IMR-90 (cell line): ENCODE data around the gene NPTX2. TPM values are rescaled to one million over a fixed set of nuclear protein-coding genes. Genes with fewer than 3 reads are reported as not detected.

Experiments
- ATAC-seq: fragments of 200-7000 bp; cut with Tn5 transposase; 2 replicates; pipeline ENCODE4 v1.9.1; 2020; ENCODE audit warnings: low read depth, mild to moderate bottlenecking, moderate library complexity
- BruUV-seq: library from RNA; stranded (reverse); fragments of 400-500 nt; replicated peaks from 2 replicates; lab custom pipeline; 2021; lab: Mats Ljungman, UMichigan
- CTCF ChIA-PET: fragments of 300-600 bp; formaldehyde crosslinking; extraction: SDS; loops from one replicate; lab custom pipeline; 2021; ENCODE audit warnings: antibody characterized with exemption; lab: Yijun Ruan, JAX
- POLR2A ChIA-PET: fragments of 300-600 bp; sonication (Branson Sonifier 250); formaldehyde crosslinking; loops from one replicate; lab custom pipeline; 2022; ENCODE audit warnings: antibody characterized with exemption; ENCODE audit not compliant: unreplicated experiment; lab: Charles Lee
- DNase-seq: peaks from one replicate; pipeline ENCODE4 v3.0.0; 2013
- H2AFZ ChIP-seq: replicated peaks from 2 replicates; pipeline ENCODE3; 2013; ENCODE audit warnings: low read length, mild to moderate bottlenecking; ENCODE audit not compliant: poor library complexity
- H2AK5ac ChIP-seq: 2 replicates; pipeline ENCODE4 v1.6.1; 2013; ENCODE audit warnings: low read depth, low read length, inconsistent platforms
- H2AK9ac ChIP-seq: replicated peaks from 2 replicates; pipeline ENCODE3; 2013; ENCODE audit warnings: mild to moderate bottlenecking, low read depth, low read length, moderate library complexity; ENCODE audit not compliant: poor library complexity
- H2BK120ac ChIP-seq: 2 replicates; pipeline ENCODE4 v1.6.1; 2013; ENCODE audit warnings: low read depth, low read length, inconsistent platforms
- H2BK15ac ChIP-seq: 3 replicates; pipeline ENCODE4 v1.6.1; 2013; ENCODE audit warnings: low read depth, low read length, inconsistent platforms
- H2BK20ac ChIP-seq: 2 replicates; pipeline ENCODE4 v1.6.1; 2013; ENCODE audit warnings: low read depth, mild to moderate bottlenecking, inconsistent platforms, low read length, moderate library complexity
- H2BK5ac ChIP-seq: 2 replicates; pipeline ENCODE4 v1.6.1; 2013; ENCODE audit warnings: mild to moderate bottlenecking, low read depth, low read length, inconsistent platforms; ENCODE audit not compliant: poor library complexity, severe bottlenecking
- H3K14ac ChIP-seq: replicated peaks from 2 replicates; pipeline ENCODE4 v1.6.1; 2013; ENCODE audit warnings: low read depth, low read length, inconsistent platforms
- H3K18ac ChIP-seq: 2 replicates; pipeline ENCODE4 v1.6.1; 2013; ENCODE audit warnings: low read depth, low read length, control low read depth
- H3K23ac ChIP-seq: 2 replicates; pipeline ENCODE4 v1.6.1; 2013; ENCODE audit warnings: low read depth, low read length, inconsistent platforms
- H3K27ac ChIP-seq: 2 replicates; pipeline ENCODE4 v1.5.1; 2013; ENCODE audit warnings: mild to moderate bottlenecking, control low read depth, low read length; ENCODE audit not compliant: insufficient read depth
- H3K27me3 ChIP-seq: 2 replicates; pipeline ENCODE4 v1.6.1; 2013; ENCODE audit warnings: low read length; ENCODE audit not compliant: control insufficient read depth, insufficient read depth
- H3K36me3 ChIP-seq: 2 replicates; pipeline ENCODE4 v1.6.1; 2013; ENCODE audit warnings: low read length, mixed read lengths; ENCODE audit not compliant: control insufficient read depth, insufficient read depth
- H3K4ac ChIP-seq: 2 replicates; pipeline ENCODE4 v1.6.1; 2013; ENCODE audit warnings: low read depth, low read length, inconsistent platforms
- H3K4me1 ChIP-seq: 2 replicates; pipeline ENCODE4 v1.6.1; 2013; ENCODE audit warnings: low read length, mixed read lengths; ENCODE audit not compliant: control insufficient read depth, insufficient read depth
- H3K4me2 ChIP-seq: 2 replicates; pipeline ENCODE4 v1.6.1; 2013; ENCODE audit warnings: low read depth, mild to moderate bottlenecking, control low read depth, low read length, moderate library complexity
- H3K4me3 ChIP-seq: 2 replicates; pipeline ENCODE4 v1.5.1; 2013; ENCODE audit warnings: low read depth, mild to moderate bottlenecking, control low read depth, low read length, moderate library complexity; ENCODE audit not compliant: insufficient read depth
- H3K56ac ChIP-seq: 2 replicates; pipeline ENCODE4 v1.6.1; 2013; ENCODE audit warnings: low read length, inconsistent platforms; ENCODE audit not compliant: insufficient read depth; ENCODE audit errors: extremely low read depth
- H3K79me1 ChIP-seq, 2 experiments: 2 replicates each; pipeline ENCODE4 v1.6.1; 2013; ENCODE audit warnings: low read length in 2 of 2, inconsistent platforms in 1 of 2, low read depth in 1 of 2
- H3K9ac ChIP-seq: 2 replicates; pipeline ENCODE4 v1.6.1; 2013; ENCODE audit warnings: low read depth, low read length, control low read depth
- H3K9me1 ChIP-seq: 2 replicates; pipeline ENCODE4 v1.6.1; 2013; ENCODE audit warnings: low read length, inconsistent platforms; ENCODE audit not compliant: insufficient read depth
- H3K9me3 ChIP-seq: 2 replicates; pipeline ENCODE4 v1.6.1; 2013; ENCODE audit warnings: low read length; ENCODE audit not compliant: control insufficient read depth, insufficient read depth
- H4K20me1 ChIP-seq: 2 replicates; pipeline ENCODE4 v1.6.1; 2013; ENCODE audit warnings: low read length, inconsistent platforms; ENCODE audit not compliant: insufficient read depth
- H4K5ac ChIP-seq: 2 replicates; pipeline ENCODE4 v1.6.1; 2013; ENCODE audit warnings: mild to moderate bottlenecking, low read depth, low read length, control low read depth
- H4K8ac ChIP-seq, 2 experiments: 2 replicates each; pipeline ENCODE4 v1.6.1; 2013; ENCODE audit warnings: low read depth in 2 of 2, low read length in 2 of 2, control low read depth in 1 of 2, inconsistent platforms in 1 of 2
- H4K91ac ChIP-seq: 2 replicates; pipeline ENCODE4 v1.6.1; 2013; ENCODE audit warnings: low read depth, low read length, inconsistent platforms; ENCODE audit not compliant: insufficient read depth
- NFE2L2 ChIP-seq: fragments of 150-350 bp; IDR thresholded peaks from 2 replicates; pipeline ENCODE4 v1.6.1; 2016; ENCODE audit warnings: low read depth, mild to moderate bottlenecking, low read length
- RAD21 ChIP-seq: IDR thresholded peaks from 2 replicates; pipeline ENCODE4 v1.6.1; 2012; ENCODE audit warnings: low read length, improper control_type of control experiment
- WGBS, 2 experiments: methylation state at CpG; one replicate each; pipeline versions ENCODE4 v1.1.5 to v1.1.7; 2013; ENCODE audit warnings: missing lambda C conversion rate in 2 of 2; ENCODE audit not compliant: insufficient read length in 1 of 2; ENCODE audit errors: extremely low coverage in 2 of 2; 5-methylcytosine and 5-hydroxymethylcytosine counted together
- dilution Hi-C: fragments of 300-500 bp; cut with HindIII; formaldehyde crosslinking; loops from one replicate; pipeline ENCODE4 v1.14.3; 2018; ENCODE audit warnings: low sequenced_read_pairs; ENCODE audit not compliant: unreplicated experiment
- in situ Hi-C: fragments of 300-500 bp; cut with MboI; formaldehyde crosslinking; loops from 3 replicates; pipeline ENCODE4 v1.14.3; 2019; ENCODE audit warnings: low sequenced_read_pairs, inconsistent platforms, mixed read lengths
- intact Hi-C: fragments of 100-400 bp; cut with micrococcal nuclease; formaldehyde crosslinking; loops from 2 replicates; pipeline ENCODE4 v1.10.0; 2022
- polyA plus RNA-seq, 3 experiments: library from polyadenylated mRNA; depleted of rRNA; stranded (reverse); fragments of >200 nt; gene quantifications; 2 replicates each; pipeline ENCODE4 v1.2.3, GENCODE V29; 2012; ENCODE audit warnings: low replicate concordance in 1 of 3
- total RNA-seq: library from RNA; depleted of rRNA; stranded (reverse); fragments of >200 nt; gene quantifications from 2 replicates; pipeline ENCODE4 v1.2.3, GENCODE V29; 2012

The NPTX2 gene
- total and polyA plus RNA-seq, 2 of the 4 experiments (the other 2 are of a cell fraction), result under 0.01 to 0.03 TPM

GRCh38 chr7:98624846-98625420 lies 7.8 kb downstream of the NPTX2 start:
- POLR2A ChIA-PET, result no interaction called here
- H3K4ac ChIP-seq, result no peak overlapping the region
- no peak overlapping the region for H4K8ac ChIP-seq
- no peak overlapping the region for H4K91ac ChIP-seq
- no peak overlapping the region for H2AFZ ChIP-seq
- H3K56ac ChIP-seq, result no peak overlapping the region
- TF ChIP-seq NFE2L2, result no peak
- no peak for TF ChIP-seq RAD21
- H3K9me3 ChIP-seq, result peaks cover 24% of the 10 kb centered on the region
- H3K4me2 ChIP-seq, result no peak overlapping the region
- no peaks in the 10 kb centered on the region for H3K27me3 ChIP-seq
- H2AK9ac ChIP-seq, result no peak overlapping the region
- no peak overlapping the region for H2BK15ac ChIP-seq
- H3K79me1 ChIP-seq, result no peaks in the 10 kb centered on the region
- H3K9ac ChIP-seq, result no peak overlapping the region
- no peaks in the 10 kb centered on the region for H3K9me1 ChIP-seq
- no peak overlapping the region for H3K14ac ChIP-seq
- no peak overlapping the region for H2BK120ac ChIP-seq
- no peak overlapping the region for H3K27ac ChIP-seq
- no peak overlapping the region for H2BK20ac ChIP-seq
- H4K5ac ChIP-seq, result no peak overlapping the region
- no peaks in the 10 kb centered on the region for H4K20me1 ChIP-seq
- H3K18ac ChIP-seq, result no peak overlapping the region
- no TSS peak for BruUV-seq
- no peak overlapping the region for H2BK5ac ChIP-seq
- CTCF ChIA-PET, result no interaction called here
- DNase-seq (no peak), ATAC-seq (no peak)
- in situ Hi-C loops (no loop called here), dilution Hi-C loops (no loop called here), intact Hi-C loops (no loop called here)
- no peak overlapping the region for H2AK5ac ChIP-seq
- 76% methylated on average over 18 of the region's 28 CpGs; no CpG with 5 or more reads in 1 of the 2 experiments for WGBS, 2 experiments
- H3K36me3 ChIP-seq, result no peaks in the 10 kb centered on the region
- no peak overlapping the region for H3K23ac ChIP-seq
- H3K4me1 ChIP-seq, result no peaks in the 10 kb centered on the region
- H3K4me3 ChIP-seq, result no peak overlapping the region
